HG03139 (cell line): ENCODE results near the gene GCN1.

Experiments used
- ATAC-seq: cut with Tn5 transposase; IDR thresholded peaks from one replicate; pipeline ENCODE4 v1.9.1; 2021; ENCODE audit not compliant: unreplicated experiment

The GCN1 gene

GRCh38 chr12:120077260-120077659, 117.3 kb downstream of the GCN1 start:
- no peak for ATAC-seq
